Spleen (tissue), 7 donors: Measurements from ENCODE around the gene ZNF362.
A peak's percentile ranks its signal among the peaks of the same experiment; 100 is the strongest.

ENCODE experiments used
- CTCF ChIP-seq, 11 experiments: fragments of 200-600 bp in 7 of 11; fragments of 450-650 bp in 4 of 11; sonication (generic) in 4 of 11; IDR thresholded peaks in 8 of 11; conservative IDR thresholded peaks in 3 of 11; 1 replicate in 7 of 11; 2 replicates in 4 of 11; pipeline versions ENCODE4 v1.4.0 to v1.8.0; 2016 to 2021; ENCODE audit warnings: antibody characterized with exemption in 11 of 11, inconsistent platforms in 4 of 11, mild to moderate bottlenecking in 1 of 11
- POLR2A ChIP-seq, 3 donors: fragments of 450-650 bp; IDR thresholded peaks; one replicate each; pipeline ENCODE4 v1.5.1; 2017; ENCODE audit warnings: antibody characterized with exemption in 3 of 3, mild to moderate bottlenecking in 1 of 3
- POLR2AphosphoS5 ChIP-seq, 3 donors: sonication (generic); formaldehyde crosslinking; IDR thresholded peaks; one replicate each; pipeline ENCODE4 v1.5.1; 2017; ENCODE audit warnings: antibody characterized with exemption in 3 of 3
- donor health status: DM: no; HTN: no; CAD: no; lungs with moderate emphysema.
- donor health status: DM: no; HTN: no; CAD: no.
- donor health status: DM: no; HTN: no; CAD: no.

DNA sequence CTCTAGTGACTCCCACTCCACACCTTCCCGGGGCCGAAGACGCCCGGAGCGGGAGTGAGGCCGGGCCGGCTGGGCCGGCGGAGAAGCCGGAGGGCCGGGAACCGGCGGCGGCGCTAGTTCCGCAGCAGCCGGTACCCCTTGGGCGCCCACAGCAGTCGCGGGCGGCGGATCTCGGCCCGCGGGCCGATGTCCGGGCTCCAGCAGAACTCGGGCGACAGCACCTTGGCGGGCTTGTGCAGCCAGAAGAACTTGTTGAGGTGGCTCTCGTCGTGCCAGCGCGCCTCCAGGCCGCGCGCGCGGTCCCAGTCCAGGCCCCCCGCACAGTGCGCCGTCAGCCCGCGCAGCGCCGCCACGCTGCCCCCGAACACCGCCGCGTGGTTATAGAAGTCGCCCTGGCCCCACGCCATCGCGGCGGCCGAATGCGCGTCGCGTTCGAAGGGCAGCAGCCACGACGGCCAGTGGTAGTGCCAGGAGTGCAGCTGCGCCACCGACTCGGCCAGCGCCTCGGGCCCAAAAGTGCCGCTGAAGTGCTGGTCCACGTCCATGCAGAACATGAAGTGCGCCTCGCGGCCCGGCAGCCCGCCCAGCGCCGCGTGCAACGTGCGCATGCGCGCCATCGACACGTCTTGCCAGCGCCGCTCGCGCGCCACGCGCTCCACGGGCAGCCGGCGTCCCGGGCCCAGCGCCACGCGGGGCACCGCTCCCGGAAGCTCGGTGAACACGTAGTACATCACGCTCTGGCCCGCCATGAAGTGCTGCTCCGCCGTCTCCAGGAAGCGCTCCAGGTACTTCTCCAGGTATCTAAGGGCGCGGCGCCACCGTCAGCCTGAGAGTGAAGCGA, 50.6 kb downstream of the ZNF362 start:
- TF ChIP-seq POLR2AphosphoS5 (IDR thresholded peaks at IDR 0.05) (peak in 2 of 3 donors; percentile 23 to 63), CTCF (IDR thresholded peaks at IDR 0.05 in 8 of 11, conservative IDR thresholded peaks at IDR 0.05 in 3 of 11) (no peak), POLR2A (IDR thresholded peaks at IDR 0.05) (no peak)
